ENCODE data around the gene DNAH17. TPM values are rescaled to one million over a fixed set of nuclear protein-coding genes. Genes with fewer than 3 reads are reported as not detected.
"Not testable (repeated sequence)": the region's sequence is repeated elsewhere in the genome, so short reads cannot be mapped to it uniquely, and the experiment has no call there.

The DNAH17 gene
- total RNA-seq, 1 donor from 2014 or later, result not detected

DNA sequence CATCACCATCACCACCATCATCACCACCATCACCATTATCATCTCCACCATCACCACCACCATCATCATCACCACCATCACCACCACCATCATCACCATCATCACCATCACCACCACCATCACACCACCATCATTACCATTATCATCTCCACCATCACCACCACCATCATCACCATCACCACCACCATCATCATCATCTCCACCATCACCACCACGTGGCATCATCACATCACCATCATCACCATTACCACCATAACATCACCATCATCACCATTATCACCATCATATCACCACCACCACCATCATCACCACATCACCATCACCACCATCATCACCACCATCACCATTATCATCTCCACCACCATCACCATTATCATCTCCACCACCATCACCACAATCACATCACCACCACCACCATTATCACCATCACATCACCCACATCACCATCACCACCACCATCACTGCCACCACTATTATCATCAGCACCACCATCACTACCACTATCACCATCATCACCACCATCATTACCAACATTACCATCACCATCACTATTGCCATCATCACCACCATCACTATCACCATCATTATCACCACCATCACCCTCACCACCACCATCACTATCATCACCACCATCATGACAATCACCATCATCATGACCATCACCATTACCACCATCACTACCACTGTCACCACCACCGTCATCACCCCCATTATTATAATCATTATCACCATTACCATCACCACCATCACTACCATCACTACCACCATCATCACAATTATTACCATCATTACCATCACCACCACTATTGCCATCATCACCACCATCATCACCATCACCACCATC lies 99.1 kb downstream of the DNAH17 start:
- no peak for DNase-seq (ENCODE audit: low spot score)

DNA sequence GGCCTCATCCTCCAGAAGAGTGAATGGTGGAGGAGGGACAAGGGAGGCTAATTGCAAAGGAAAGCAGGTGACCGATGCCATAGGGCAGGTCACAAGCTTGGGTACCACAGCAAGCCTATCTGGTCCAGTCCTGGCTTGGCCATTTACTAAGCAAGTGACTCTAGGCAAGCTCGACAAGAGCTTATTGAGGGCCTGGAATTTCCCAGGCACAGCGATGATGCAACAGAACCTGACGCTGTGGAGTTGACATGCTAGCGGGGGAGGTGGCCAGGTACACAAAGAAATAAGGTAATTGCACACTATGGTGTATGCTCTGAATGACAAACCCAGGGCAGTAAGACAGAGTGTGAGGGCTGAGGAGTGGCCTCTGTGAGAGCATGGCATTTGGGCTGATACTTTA lies 100.2 kb downstream of the DNAH17 start:
- DNase-seq (ENCODE audit: low spot score), result no peak

DNA sequence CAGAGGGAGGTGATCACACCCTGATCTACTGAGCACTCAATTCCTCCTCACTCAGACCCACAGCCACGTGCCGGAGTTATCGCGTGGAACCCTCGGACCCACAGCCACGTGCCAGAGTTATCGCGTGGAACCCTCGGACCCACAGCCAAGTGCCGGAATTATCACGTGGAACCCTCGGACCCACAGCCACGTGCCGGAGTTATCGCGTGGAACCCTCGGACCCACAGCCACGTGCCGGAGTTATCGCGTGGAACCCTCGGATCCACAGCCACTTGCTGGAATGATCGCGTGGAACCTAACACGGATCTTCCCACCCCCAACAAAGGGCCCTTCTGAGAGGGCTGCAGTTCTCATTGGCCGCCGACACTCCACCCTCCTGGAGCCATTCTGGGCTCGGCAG lies 101.0 kb downstream of the DNAH17 start:
- no peak for DNase-seq (ENCODE audit: low spot score)

DNA sequence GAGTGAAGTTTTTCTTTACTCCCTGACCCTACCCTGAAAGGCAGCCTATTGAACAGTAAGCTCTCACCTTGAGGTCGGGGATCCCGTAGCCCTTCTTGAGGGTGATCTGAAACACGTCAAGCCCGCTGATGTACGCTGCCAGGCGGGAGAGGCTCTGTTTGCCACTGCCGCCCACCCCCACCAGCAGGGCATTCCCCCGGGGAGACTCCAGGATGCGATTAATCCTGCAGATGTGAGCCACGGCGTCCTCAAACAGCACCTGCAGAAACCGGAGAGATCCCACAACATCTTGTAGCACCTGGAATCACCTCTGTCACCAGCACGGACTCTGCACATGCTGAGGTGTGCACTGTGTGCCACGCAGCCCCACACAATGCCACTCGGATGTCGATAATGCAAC lies 102.0 kb downstream of the DNAH17 start:
- no peak for DNase-seq (ENCODE audit: low spot score)

DNA sequence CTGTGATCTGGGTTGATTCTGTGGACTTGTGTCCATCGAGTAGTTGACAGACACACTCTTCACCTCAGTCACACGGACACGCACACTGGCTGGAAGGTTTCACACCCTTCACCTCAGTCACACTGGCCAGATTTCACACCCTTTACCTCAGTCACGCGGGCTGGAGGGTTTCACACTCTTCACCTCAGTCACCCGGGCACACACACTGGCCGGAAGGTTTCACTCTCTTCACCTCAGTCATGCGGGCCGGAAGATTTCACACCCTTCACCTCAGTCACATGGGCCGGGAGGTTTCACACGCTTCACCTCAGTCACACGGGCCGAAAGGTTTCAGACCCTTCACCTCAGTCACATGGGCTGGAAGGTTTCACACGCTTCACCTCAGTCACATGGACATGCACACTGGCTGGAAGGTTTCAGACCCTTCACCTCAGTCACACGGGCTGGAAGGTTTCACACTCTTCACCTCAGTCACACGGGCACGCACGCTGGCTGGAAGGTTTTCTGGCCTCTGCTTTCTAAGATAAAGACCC lies 102.5 kb downstream of the DNAH17 start:
- no peak for DNase-seq (ENCODE audit: low spot score)

DNA sequence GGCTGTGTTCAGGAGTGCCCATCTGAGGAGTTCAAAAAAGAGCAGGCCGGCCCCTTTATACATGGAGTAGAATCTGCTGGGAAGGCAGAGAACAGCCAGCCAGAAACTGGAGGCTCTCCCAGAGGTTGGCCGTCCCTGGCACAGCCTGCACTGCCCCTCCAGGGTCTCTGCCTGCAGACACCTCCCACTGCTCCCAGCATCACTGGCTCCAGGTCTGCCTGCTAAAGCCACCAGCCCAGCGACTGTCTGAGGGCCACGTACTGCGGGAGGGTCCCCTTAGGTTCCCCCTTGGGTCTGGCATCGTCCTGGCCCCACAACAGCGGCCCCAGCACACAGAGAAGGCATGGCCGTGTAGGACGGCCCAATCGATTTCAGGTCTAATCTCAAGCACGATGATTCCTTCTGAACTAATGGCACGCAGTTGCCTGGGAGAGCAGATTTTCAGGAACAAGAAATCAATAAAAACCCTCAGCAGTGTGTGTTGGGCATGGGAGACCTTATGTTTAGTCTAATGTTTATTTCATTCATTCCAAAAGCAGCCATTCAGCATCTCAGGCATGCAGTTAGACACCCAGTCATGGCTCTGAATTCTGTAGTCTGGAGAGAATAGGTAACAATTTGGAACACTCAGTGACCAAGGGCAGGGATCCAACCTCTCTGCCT lies 103.1 kb downstream of the DNAH17 start:
- no peak for DNase-seq (ENCODE audit: low spot score)

DNA sequence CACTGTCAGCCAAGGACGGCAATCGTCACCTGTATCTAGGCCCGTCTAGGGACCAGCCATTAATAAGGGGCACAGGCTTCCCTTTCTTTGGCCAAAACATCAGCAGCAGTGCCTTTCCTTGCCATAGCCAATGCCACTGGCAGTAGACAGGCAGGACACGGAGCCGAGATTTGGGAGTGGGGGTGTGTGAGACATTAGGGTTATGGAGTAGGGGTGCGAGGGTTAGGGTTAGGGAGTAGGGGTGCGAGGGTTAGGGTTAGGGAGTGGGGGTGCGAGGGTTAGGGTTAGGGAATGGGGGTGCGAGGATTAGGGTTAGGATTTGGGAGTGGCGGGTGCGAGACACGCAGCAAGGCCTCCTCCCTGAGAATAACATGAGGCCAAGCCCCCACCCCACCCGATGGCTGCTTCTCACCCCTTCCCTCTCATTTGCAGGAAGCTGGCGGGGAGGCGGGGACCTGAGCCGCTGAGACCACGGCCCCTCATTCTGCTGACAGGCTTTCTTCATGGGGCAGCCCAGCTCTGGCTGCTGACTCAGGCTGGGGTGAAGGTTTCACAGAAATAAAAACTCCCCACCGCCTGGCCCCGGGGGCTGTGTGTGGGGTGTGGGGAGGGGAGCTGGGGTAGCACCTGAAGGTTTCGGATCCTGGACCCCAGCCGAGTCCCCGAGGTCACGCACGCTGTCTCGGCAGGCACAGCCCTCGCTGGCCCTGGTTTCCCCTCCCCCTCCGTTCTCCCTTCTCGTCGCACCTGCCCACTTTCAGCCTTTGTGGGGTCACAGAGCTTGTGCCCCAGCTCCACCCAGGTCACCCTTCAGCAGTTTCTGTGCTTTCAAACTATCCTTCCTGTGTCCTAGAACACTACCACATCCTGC lies 104.9 kb downstream of the DNAH17 start:
- DNase-seq (ENCODE audit: low spot score), result no peak

DNA sequence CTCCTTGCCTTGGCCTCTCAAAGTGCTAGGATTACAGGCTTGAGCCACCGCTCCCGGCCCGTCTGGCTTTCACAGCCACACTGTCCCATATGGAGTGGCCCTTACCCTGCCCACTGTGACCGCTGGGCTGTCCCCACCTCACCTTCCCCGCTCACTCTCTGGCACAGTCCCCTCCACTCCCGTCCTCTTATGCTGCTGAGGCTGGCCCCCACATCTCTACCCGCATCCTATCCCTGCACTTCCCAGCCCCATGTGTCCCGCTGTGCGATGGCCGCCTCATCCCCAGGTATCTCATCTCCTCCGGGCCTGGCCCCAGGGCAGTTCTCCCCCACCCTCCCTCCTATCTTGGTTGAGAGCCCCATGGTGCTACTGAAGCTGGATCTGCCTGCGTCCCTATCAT lies 105.6 kb downstream of the DNAH17 start:
- DNase-seq (ENCODE audit: low spot score), result no peak

DNA sequence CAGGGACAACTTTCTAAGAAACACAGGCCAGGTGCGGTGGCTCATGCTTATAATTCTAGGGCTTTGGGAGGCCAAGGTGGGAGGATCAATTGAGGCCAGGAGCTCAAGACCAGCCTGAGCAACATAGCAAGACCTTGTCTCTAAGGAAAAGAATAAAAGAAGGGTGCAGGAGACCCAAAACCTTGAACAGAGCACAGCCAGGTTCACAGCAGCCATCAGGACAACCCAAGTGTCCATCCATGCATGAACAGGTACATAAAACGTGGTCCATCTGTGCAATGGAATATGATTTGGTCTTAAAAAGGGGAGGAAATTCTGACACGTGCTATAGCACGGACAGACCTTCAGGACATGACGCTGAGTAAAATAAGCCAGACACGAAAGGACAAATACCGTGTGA lies 107.8 kb downstream of the DNAH17 start:
- no peak for DNase-seq (ENCODE audit: low spot score)

DNA sequence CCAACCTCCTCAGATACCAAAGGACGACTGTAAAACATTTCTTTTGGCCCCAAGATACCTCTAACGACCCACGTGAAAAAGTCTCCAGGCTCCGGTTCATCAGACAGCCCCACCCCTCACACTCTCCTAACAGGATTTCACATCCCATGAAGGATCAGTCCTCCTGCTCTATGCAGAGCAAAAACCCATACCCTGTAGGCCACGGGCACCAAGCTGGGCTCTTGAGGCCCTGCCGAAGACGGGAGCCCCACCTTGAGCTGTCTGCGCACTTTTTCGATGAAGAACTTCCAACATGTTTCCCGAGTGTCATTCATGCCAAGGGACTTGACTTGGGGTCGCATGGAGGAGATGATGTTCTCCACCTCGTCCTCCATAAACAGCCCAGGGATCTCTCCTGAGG lies 108.8 kb downstream of the DNAH17 start:
- DNase-seq (ENCODE audit: low spot score), result no peak

DNA sequence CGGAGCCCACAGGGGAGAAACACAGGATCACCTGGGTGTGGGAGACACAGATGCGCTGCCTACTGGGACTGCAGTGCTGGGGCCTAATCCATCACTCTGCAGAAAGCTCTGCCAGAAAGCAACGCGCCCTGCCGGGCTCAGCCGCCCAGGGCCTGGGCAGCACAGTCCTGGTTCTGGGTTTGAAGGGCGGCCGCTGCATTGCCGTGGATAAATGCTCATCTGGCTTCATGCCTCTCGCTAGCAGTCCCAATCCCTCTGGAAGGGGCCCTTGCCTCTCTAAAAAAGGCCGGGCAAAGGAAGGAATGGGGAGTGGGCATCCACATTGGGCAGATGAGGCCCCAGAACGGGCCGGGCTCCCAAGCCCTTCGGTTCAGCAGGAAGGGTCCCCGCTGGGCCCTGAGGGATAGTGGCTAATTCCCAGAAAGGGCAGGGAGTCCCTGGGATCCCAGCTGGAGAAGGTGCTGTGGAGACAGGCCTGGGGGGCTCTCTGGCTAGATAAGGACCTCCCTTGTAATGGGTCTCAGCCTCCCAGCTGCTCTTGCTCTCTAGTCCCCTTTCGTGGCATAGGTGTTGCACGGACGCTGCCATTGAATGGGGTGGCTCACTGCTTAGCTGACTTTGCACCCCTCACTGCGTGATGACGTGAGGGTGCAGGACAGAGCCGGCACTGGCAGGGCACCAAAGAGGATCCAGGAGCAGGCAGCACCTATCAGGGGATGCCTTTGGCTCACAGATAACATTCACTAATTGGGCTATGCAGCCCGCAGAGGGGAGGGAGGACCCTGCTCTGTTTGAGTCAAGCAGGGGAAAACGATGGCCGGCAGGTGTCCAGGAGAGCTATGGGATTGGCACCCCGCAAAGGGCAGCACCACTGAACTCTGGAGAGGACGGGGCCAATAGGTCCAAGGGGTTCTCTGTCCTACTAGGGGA lies 110.1 kb downstream of the DNAH17 start:
- DNase-seq (ENCODE audit: low spot score), result no peak

DNA sequence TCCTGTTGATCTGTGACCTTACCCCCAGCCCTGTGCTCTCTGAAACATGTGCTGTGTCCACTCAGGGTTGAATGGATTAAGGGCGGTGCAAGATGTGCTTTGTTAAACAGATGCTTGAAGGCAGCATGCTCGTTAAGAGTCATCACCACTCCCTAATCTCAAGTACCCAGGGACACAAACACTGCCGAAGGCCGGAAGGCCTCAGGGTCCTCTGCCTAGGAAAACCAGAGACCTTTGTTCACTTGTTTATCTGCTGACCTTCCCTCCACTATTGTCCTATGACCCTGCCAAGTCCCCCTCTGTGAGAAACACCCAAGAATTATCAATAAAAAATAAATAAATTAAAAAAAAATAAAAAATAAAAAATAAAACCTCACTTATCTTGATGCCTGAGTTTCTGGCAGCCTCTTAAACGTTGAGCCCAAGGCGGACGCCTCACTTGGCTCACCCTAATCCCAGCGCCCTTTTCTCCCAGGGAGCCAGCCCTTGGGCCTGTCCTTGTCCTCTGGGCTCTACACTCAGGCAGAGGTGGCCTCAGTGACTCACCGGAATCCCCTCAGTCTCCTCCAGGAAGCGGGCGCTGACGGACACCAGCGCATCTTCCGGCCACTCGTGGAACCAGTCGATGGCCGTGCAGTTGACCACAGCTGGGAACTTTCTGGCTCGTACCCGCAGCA lies 110.9 kb downstream of the DNAH17 start:
- DNase-seq (ENCODE audit: low spot score), result not testable (repeated sequence)

DNA sequence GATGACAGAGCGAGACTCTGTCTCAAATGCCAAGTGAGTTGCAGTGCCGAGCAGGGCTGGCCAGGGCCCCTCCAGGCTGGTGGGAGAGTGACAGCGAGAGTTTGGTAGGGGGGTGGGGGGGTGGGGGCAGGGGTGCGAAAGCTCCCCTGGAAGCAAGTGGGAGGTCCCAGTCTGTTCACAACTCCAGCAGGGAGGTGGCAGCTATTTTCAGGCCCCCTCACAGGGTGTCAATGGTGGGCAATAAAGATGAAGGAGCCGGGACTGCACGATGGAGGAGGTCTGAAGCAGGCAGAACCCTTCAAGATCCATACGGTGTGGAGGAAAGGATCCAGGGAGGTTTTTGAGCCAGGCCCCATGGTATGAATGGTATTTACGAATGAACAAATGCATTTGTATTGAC lies 115.0 kb downstream of the DNAH17 start:
- DNase-seq (ENCODE audit: low spot score), result no peak

DNA sequence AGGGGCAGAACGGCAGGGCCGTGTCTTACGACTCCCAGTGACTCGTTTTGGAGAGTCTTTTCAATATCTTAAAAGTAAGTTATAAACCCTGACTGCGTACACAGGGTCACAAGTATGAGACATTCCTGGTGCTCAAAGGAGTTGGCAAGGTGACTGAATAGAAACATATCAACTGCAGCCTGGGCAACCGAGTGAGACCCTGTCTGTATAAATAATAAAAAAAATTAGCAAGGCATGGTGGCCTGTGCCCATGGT lies 115.5 kb downstream of the DNAH17 start:
- DNase-seq (ENCODE audit: low spot score), result no peak

DNA sequence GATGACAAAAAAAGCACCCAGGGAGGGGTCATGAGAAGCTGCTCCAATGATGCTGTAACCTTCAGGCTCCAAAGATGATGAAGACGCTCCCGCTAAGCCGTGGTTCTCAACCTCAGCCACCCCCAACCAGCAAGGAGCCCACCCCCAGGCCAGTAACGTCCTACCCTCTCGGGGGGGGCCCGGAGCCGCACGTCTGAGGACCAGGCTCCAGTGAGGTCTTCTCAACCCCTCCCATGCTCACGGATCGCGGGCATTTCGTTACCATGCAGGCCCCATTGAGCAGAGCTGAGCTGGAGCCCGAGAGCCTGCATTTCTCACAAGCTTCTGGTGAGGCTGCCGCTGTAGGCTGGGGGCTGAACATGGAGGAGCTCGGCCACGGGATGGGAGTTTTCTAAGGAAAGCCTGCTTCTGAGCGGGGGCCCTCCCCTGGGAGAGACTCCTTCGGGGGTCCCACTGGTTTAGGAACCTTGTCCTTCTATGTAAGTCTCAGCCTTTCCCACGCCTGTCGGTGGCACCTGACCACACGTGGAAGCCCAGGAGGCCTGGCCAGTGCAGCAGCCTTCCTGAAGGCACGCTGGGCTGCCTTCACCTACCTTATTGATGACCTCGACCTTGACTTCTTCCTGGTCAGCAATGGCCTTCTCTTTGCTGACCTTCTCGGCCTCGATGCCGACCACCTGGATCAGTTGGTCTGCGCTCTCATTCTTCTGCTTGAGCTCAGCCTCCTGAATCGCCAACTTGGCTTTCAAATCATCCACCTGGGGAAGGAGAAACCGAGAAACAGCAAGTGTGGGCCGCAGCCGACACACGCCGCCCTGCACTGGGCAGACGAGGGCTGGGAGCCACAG lies 116.0 kb downstream of the DNAH17 start:
- DNase-seq (ENCODE audit: low spot score), result no peak

DNA sequence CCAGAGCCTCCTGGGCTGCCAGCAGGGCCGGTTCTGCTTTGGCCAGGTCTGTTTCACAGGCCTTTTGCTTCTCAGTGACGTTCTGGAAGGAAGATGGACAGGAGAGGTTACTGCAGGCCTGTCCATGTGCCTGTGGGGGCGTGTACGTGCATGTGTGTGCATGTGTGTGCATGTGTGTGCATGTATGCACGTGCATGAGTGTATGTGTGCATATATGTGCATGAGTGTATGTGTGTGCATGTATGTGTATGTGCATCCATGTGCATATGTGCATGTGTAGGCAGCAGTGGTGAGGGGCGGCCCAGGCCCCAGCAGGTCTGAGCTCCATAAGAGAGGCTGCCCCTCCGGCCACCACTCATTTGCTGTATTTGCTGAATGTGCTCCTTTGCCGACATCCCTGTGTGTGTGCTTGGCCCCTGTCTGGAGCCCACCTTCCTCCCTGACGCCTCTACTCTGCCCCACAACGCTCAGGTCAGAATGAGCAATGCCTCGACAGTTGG lies 117.0 kb downstream of the DNAH17 start:
- DNase-seq (ENCODE audit: low spot score), result no peak

DNA sequence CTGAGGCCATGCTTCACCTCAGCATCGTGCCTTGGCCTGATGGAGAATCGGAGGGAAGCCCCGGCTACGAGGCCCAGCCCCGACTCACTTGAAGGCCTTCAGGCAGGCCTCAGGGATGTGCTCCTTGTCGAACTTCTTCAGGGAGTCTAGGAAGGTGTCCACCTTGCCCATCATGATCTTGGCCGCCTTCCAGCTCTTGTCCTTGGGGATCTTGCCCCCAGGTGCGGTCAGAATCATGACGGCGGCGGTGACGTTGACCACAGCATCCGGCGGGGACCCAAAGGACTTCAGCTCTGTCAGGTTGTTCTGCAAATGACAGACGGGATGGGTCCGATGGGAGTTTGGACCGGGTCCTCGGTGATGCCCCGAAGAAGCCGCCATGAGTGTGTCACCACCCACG lies 117.5 kb downstream of the DNAH17 start:
- no peak for DNase-seq (ENCODE audit: low spot score)

DNA sequence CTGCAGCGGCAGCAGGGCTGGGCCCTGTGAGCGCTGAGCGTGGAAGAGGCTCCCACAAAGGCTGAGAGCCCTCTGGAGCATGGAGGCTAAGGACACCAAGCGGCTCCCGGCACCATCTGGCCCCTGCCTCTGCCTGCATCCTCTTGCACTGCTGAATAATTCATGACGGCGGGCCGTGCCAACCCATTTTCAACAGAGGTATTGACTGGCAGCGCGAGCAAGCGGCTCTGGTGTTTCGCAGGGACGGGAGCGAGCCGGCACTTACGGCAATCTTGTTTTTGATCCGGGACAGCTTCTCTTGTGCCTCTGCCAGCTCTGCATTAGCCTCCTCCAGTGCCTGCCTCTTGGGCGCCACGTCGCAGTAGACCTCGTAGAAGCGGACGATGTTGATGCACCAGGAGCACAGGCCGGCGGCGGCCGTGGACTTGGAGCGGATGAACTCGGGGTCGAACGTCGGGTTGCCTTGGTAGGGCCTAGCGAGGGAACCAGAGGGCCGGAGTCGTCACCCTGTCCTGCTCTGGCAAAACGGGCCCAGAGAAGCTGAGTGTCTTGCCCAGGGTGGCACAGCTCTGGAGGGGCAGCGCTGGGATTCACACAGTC lies 118.4 kb downstream of the DNAH17 start:
- DNase-seq (ENCODE audit: low spot score), result no peak

DNA sequence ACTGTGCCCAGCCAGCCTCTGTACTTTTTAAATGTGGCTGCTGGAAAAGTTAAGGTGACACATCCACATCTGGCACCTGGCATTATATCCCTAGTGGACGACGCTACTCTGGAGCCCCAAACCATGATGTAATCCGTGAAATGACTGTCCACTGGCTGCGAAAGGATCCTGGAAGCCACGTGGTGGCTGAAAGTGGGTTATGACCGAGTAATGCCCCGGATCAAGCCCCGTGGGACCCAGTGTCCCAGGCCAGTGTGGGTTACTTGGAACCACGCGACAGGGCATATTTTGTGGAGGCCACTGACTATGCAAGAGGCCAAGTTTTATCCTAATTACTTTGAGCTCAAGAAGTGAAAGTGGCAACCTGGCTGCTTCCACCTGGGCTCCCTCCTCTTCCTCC lies 119.1 kb downstream of the DNAH17 start:
- DNase-seq (ENCODE audit: low spot score), result no peak
